H1 (cell line): ENCODE results near the gene AP3M1. TPM values are rescaled to one million over a fixed set of nuclear protein-coding genes. Genes with fewer than 3 reads are reported as not detected.

Experiments
- MAX ChIP-seq: IDR thresholded peaks from 2 replicates; pipeline ENCODE4 v1.6.1; 2012; ENCODE audit warnings: inconsistent platforms
- polyA plus RNA-seq, 7 experiments: library from polyadenylated mRNA; depleted of rRNA in 3 of 7; stranded (reverse) in 5 of 7; unstranded in 2 of 7; fragments of >200 nt in 5 of 7; fragments of 200-250 nt in 2 of 7; gene quantifications; 1 replicate in 5 of 7; 2 replicates in 1 of 7; 4 replicates in 1 of 7; pipeline versions ENCODE4 v1.2.1 to v1.2.3, GENCODE V29; 2011 to 2013; ENCODE audit warnings: missing spikeins in 2 of 7, mixed read lengths in 2 of 7
- total RNA-seq: library from RNA; stranded (reverse); fragmentation: NEBNext Ultra II Directional; extraction: Animal tissue kit (Norgen Biotek cat#: 25700); gene quantifications from 2 replicates; pipeline ENCODE4 v1.2.1, GENCODE V29; 2021

AP3M1 gene
- total and polyA plus RNA-seq, 2 of the 8 experiments (the other 6 are each of a cell fraction or from before 2014, with no cell fraction given): 23.9 to 38.9 TPM

- TF ChIP-seq MAX: no peak
Observed at GRCh38 chr10:74088722-74089121, 61.9 kb downstream of the AP3M1 start (continued).
